HG03139 (cell line): ENCODE measurements around the gene MPP2.
"Not testable (repeated sequence)": the region's sequence is repeated elsewhere in the genome, so short reads cannot be mapped to it uniquely, and the experiment has no call there.

ENCODE experiments used
- ATAC-seq: cut with Tn5 transposase; IDR thresholded peaks from one replicate; pipeline ENCODE4 v1.9.1; 2021; ENCODE audit not compliant: unreplicated experiment

The MPP2 gene, protein sequence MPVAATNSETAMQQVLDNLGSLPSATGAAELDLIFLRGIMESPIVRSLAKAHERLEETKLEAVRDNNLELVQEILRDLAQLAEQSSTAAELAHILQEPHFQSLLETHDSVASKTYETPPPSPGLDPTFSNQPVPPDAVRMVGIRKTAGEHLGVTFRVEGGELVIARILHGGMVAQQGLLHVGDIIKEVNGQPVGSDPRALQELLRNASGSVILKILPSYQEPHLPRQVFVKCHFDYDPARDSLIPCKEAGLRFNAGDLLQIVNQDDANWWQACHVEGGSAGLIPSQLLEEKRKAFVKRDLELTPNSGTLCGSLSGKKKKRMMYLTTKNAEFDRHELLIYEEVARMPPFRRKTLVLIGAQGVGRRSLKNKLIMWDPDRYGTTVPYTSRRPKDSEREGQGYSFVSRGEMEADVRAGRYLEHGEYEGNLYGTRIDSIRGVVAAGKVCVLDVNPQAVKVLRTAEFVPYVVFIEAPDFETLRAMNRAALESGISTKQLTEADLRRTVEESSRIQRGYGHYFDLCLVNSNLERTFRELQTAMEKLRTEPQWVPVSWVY

DNA sequence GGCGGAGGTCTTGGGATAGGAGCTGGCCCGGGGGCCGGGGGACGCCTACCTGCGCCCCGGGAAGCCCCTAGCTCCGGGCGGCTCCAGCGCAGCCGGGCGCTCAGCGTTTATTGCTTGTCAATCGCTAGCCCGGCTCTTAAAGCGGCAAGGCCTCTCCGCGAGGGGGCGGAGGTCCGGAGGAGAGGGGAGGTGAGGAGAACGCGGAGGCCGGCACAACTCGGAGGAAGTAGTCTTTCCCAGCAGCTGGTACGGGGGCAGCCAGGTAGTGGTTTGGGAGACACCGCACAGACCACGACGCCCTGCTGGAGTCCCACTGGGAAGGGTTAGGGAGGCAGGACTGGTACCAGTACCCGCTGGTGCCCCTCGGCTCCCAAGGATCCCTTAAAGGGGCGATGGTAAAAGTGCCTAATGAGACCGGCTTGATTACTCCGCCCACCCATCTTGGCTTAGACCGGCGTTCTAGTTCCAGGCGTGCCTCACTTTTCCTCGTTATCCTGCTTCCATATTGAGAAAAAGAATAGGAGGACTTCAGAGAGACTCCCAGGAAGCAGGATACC, at the start of gene MPP2:
Gene MPP2 (minus strand): TSS at position 112 of the 557 bp plus-strand sequence. CDS start 3,076 bp downstream, outside the sequence.
- no peak for ATAC-seq

GRCh38 chr17:43956222-43956621, 48.9 kb upstream of the MPP2 start:
- no peak for ATAC-seq

- no peak for ATAC-seq
Measured at GRCh38 chr17:43953746-43954145, 46.4 kb upstream of the MPP2 start, which contains the start of gene PYY. PYY (minus strand) TSS chr17:43953940; CDS start chr17:43953483, 457 bp downstream.

GRCh38 chr17:43952724-43953666, 45.7 kb upstream of the MPP2 start:
- ATAC-seq: no peak

GRCh38 chr17:43952351-43952723, 45.0 kb upstream of the MPP2 start:
- ATAC-seq: no peak

GRCh38 chr17:43951750-43952149, 44.4 kb upstream of the MPP2 start:
- no peak for ATAC-seq

DNA sequence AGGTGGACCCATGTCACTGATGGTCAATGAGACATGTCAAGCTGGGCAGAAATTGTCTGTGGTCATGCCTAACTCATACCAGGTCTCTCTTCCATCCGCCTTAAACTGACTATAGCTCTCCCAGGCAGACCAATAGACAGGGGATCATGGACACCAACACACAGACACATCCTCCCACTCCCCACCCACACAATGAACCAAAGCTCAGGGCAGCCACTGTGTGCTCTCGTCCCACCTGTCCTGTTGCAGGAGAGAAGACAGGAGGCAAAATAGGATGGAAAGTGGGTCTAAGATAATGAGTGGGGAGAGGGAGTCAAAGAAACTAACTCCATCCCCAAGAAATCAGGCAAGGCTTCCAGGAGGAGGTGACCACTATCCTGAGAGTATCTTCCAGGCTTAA, 43.2 kb upstream of the MPP2 start:
- ATAC-seq: no peak

DNA sequence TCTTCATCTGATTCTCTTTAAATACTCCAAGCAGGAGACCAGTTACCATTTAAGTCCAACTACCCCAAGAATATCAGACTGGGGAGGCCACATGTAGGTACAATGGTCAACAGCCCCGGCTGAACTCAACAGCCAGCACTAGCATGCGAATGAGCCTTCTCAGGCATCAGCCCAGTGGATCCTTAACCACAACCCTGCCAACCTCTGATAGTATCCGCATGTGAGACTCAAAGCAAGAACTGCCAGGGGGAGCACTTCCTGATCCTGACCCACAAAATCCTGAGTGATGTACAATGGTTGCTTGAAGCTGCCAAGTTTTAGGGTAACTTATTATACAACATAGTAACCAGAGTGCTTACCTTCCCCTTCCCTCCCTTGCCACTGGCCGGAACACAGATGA, 42.4 kb upstream of the MPP2 start:
- ATAC-seq: no peak

DNA sequence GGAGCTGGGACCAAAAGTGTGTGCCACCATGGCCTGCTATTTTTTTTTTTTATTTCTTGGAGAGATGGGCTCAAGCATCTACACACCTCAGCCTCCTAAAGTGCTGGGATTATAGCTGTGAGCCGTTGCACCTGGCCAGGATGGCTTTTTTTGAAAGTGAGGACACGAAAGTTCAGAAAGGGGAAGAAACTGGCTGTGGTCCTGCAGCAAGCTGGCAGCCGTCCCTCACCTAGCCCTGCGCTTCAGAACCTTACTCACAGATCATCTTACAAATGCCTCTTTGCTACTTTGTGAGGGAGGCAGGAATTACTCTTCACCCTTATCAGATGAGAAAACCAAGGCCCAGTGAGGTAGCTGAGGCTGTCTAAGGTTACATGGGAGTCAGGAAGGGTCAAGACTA, 39.4 kb upstream of the MPP2 start:
- no peak for ATAC-seq

DNA sequence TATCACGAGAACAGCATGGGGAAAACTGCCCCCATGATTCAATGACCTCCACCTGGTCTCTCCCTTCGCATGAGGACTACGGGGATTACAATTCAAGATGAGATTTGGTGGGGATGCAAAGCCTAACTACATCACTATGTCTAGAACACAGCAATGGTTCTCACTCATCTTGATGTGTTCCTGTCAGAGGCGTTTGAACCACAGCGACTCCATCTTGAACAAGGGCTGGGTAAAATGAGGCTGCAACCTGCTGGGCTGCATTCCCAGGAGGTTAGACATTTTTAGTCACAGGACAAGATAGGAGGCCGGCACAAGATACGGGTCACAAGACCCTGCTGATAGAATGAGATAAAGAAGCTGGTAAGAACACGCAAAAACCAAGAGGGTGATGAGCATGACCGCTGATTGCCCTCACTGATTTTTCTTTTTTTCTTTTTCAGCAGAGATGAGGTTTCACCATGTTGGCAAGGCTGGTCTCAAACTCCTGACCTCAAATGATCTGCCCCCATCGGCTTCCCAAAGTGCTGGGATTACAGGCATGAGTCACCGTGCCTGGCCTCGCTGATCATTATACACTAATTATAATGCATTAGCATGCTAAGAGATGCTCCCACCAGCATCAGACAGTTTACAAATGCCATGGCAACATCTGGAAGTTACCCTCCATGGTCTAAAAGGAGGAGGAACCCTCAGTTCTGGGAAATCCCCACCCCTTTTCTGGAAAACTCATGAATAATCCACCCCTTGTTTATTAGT, 37.9 kb upstream of the MPP2 start:
- no peak for ATAC-seq

GRCh38 chr17:43942051-43942685, 34.8 kb upstream of the MPP2 start, which contains the start of gene PPY:
PPY (minus strand) TSS chr17:43942476; CDS start chr17:43941654, 822 bp downstream.
- ATAC-seq: no peak

GRCh38 chr17:43940630-43941029, 33.3 kb upstream of the MPP2 start:
- ATAC-seq: no peak

GRCh38 chr17:43939886-43940285, 32.5 kb upstream of the MPP2 start:
- ATAC-seq: no peak

DNA sequence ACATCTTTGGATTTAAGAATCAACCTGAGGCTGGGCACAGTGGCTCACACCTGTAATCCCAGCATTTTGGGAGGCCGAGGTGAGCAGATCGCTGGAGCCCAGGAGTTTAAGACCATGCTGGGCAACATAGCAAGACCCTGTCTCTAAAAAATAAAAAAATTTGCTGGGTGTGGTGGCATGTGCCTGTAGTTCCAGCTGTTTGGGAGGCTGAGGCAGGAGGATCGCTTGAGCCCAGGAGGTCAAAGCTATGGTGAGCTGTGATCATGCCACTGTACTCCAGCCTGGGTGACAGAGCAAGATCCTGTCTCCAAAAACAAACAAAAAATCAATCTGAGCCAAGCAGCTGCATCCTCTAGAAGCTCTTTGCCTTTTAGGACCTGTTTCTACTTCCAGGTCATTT, 32.1 kb upstream of the MPP2 start:
- ATAC-seq: not testable (repeated sequence)

- no peak for ATAC-seq
Measured at GRCh38 chr17:43938838-43939182, 31.5 kb upstream of the MPP2 start.

DNA sequence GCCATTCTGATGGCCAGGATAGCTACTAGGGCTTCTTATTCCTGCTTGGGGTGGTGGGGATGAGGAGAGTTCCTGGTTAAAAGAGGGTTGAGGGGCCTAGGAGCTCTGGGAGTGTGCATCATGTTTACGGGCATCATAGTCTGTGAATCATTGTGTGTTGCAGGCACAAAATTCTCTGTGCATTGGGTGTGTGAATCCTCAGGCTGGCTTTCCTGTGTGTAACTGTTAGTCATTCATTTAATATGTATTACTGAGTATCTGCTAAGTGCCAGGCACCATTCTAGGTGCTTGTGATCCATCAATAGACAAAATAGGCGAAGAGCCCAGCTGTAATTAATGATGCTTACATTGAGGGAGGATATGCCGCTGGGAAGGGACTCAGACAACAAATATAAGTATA, 29.1 kb upstream of the MPP2 start:
- no peak for ATAC-seq

- no peak for ATAC-seq
Measured at GRCh38 chr17:43935926-43936261, 28.6 kb upstream of the MPP2 start.

DNA sequence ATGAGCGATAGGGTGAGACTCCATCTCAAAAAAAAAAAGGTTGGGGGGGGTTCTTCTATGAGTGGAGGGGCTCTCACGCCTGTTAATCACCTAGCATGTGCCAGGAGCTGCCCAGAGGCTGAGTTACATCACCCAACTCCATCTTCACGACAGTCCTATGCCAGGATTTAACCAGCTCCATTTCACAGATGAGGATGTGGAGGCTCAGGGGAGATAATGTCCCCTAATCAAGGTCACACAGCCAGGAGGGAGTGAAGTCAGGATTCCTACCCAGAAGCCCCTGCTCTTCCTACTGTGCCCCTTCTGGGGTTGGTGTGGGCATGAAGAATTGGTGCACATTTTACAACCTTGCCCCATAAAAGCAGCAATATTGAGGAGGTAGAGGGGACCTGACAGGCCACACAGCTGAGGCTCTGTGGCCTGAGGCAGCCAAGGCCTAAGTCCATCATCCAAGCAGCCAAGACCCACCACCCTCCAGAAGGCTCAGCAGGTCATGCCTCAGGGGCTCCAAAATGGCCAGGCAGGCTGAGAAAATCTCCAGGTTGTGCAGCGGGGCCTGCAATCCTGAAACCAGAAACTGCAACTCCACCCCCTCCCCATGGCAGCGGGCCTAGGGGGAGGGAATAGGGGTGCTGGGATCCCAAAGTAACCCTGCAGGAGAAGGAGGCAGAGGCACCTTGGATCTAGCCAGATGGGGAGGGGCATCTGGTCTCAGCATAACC, 28.0 kb upstream of the MPP2 start:
- ATAC-seq: no peak

- ATAC-seq: no peak
Measured at GRCh38 chr17:43932923-43933322, 25.6 kb upstream of the MPP2 start.

GRCh38 chr17:43932357-43932756, 25.0 kb upstream of the MPP2 start:
- ATAC-seq: no peak
